OCI-LY3 (cell line): ENCODE results near the gene CEMIP.

Source experiments
- H2AFZ ChIP-seq: fragments of 200-600, 300-600 bp; shearing (Covaris generic); 2 replicates; pipeline ENCODE4 v1.6.0; 2014; ENCODE audit warnings: antibody characterized with exemption, low read depth, low read length
- H3K27ac ChIP-seq: fragments of 200-600, 300-600 bp; sonication (generic); 2 replicates; pipeline ENCODE4 v1.5.1; 2014; ENCODE audit warnings: mild to moderate bottlenecking, low read length, moderate library complexity, mixed read lengths
- H3K27me3 ChIP-seq: fragments of 200-600, 300-600 bp; sonication (generic); 2 replicates; pipeline ENCODE4 v1.6.1; 2014; ENCODE audit warnings: low read depth, low read length, mixed read lengths
- H3K36me3 ChIP-seq: fragments of 200-600, 300-600 bp; sonication (generic); replicated peaks from 2 replicates; pipeline ENCODE3; 2014; ENCODE audit warnings: low read depth, low read length, mixed read lengths
- H3K4me1 ChIP-seq: fragments of 300-600, 200-600 bp; sonication (generic); 2 replicates; pipeline ENCODE4 v1.6.1; 2014; ENCODE audit warnings: low read length, mixed read lengths
- H3K4me2 ChIP-seq: fragments of 200-600, 300-600 bp; sonication (generic); 2 replicates; pipeline ENCODE4 v1.6.1; 2014; ENCODE audit warnings: low read length, mixed read lengths
- H3K4me3 ChIP-seq: fragments of 300-600, 200-600 bp; sonication (generic); 2 replicates; pipeline ENCODE4 v1.5.1; 2014; ENCODE audit warnings: antibody characterized with exemption, mild to moderate bottlenecking, low read length, moderate library complexity
- H3K79me2 ChIP-seq: fragments of 300-600, 200-600 bp; shearing (Covaris generic); 2 replicates; pipeline ENCODE4 v1.6.1; 2014; ENCODE audit warnings: mild to moderate bottlenecking, low read length, mixed read lengths
- H3K9ac ChIP-seq: fragments of 300-600, 200-600 bp; shearing (Covaris generic); 2 replicates; pipeline ENCODE4 v1.6.0; 2014; ENCODE audit warnings: mild to moderate bottlenecking, low read length, moderate library complexity
- H3K9me3 ChIP-seq: fragments of 200-600, 300-600 bp; shearing (Covaris generic); 2 replicates; pipeline ENCODE4 v1.6.1; 2014; ENCODE audit warnings: low read length, mixed read lengths; ENCODE audit not compliant: insufficient read depth
- H4K20me1 ChIP-seq: fragments of 200-600, 300-600 bp; sonication (generic); 2 replicates; pipeline ENCODE4 v1.6.1; 2016; ENCODE audit warnings: low read length, mixed read lengths; ENCODE audit not compliant: insufficient read depth
- CTCF ChIP-seq: fragments of 200-600, 300-600 bp; sonication (generic); IDR thresholded peaks from 2 replicates; pipeline ENCODE4 v1.5.1; 2014; ENCODE audit warnings: antibody characterized with exemption, low read length, low read depth
- EZH2phosphoT487 ChIP-seq: fragments of 200-600 bp; shearing (Covaris generic); IDR thresholded peaks from 2 replicates; pipeline ENCODE4 v1.6.1; 2018; ENCODE audit warnings: antibody characterized with exemption, mixed run types, low read depth

CEMIP gene

GRCh38 chr15:80769153-80769828 is 9.9 kb upstream of the CEMIP start:
- TF ChIP-seq EZH2phosphoT487: no peak
- TF ChIP-seq CTCF: no peak
- no peak overlapping the region for H3K9ac ChIP-seq

GRCh38 chr15:80769829-80770705 is 9.1 kb upstream of the CEMIP start:
- H4K20me1 ChIP-seq: no peaks in the 10 kb centered on the region
- no peak overlapping the region for H2AFZ ChIP-seq
- H3K9me3 ChIP-seq: no peaks in the 10 kb centered on the region
- no peak overlapping the region for H3K4me3 ChIP-seq
- TF ChIP-seq EZH2phosphoT487: no peak
- no peak for TF ChIP-seq CTCF
- H3K9ac ChIP-seq: no peak overlapping the region
- H3K36me3 ChIP-seq: no peaks in the 10 kb centered on the region
- H3K4me2 ChIP-seq: no peak overlapping the region
- no peak overlapping the region for H3K27ac ChIP-seq
- no peaks in the 10 kb centered on the region for H3K27me3 ChIP-seq
- H3K79me2 ChIP-seq: no peaks in the 10 kb centered on the region
- H3K4me1 ChIP-seq: no peaks in the 10 kb centered on the region

More at GRCh38 chr15:80769153-80769828, 9.9 kb upstream of the CEMIP start:
- Histone ChIP-seq H3K36me3 (no peaks in the 10 kb centered on the region), H2AFZ (no peak overlapping the region), H3K9me3 (no peaks in the 10 kb centered on the region), H3K27ac (no peak overlapping the region), H3K27me3 (no peaks in the 10 kb centered on the region), H4K20me1 (no peaks in the 10 kb centered on the region), H3K79me2 (no peaks in the 10 kb centered on the region), H3K4me3 (no peak overlapping the region), H3K4me1 (no peaks in the 10 kb centered on the region), H3K4me2 (no peak overlapping the region)

- no peaks in the 10 kb centered on the region for H3K9me3 ChIP-seq
- H3K79me2 ChIP-seq: no peaks in the 10 kb centered on the region
- H3K36me3 ChIP-seq: no peaks in the 10 kb centered on the region
- no peak overlapping the region for H3K4me2 ChIP-seq
- H3K27me3 ChIP-seq: no peaks in the 10 kb centered on the region; the same call in 1 of the 2 replicates
- no peak overlapping the region for H3K4me3 ChIP-seq
- TF ChIP-seq CTCF (no peak), EZH2phosphoT487 (no peak)
- no peak overlapping the region for H3K9ac ChIP-seq
- H4K20me1 ChIP-seq: no peaks in the 10 kb centered on the region
- no peak overlapping the region for H2AFZ ChIP-seq
- H3K4me1 ChIP-seq: peaks cover 4% of the 10 kb centered on the region
- no peak overlapping the region for H3K27ac ChIP-seq
Observed at GRCh38 chr15:80773122-80773551, 6.0 kb upstream of the CEMIP start.

- no peaks in the 10 kb centered on the region for H3K9me3 ChIP-seq
- H3K4me3 ChIP-seq: no peak overlapping the region
- no peak overlapping the region for H3K9ac ChIP-seq
- no peaks in the 10 kb centered on the region for H3K79me2 ChIP-seq
- TF ChIP-seq CTCF (no peak), EZH2phosphoT487 (no peak)
- H3K4me1 ChIP-seq: peaks cover 8% of the 10 kb centered on the region
- no peak overlapping the region for H3K27ac ChIP-seq
- H3K27me3 ChIP-seq: no peaks in the 10 kb centered on the region; the same call in 1 of the 2 replicates
- no peak overlapping the region for H3K4me2 ChIP-seq
- H4K20me1 ChIP-seq: no peaks in the 10 kb centered on the region
- no peak overlapping the region for H2AFZ ChIP-seq
- no peaks in the 10 kb centered on the region for H3K36me3 ChIP-seq
Observed at GRCh38 chr15:80773792-80774352, 5.3 kb upstream of the CEMIP start.
